Germinal center (tissue), 1 donor: ENCODE results near the gene PRKN.

Source experiments
- DNase-seq: peaks from one replicate; pipeline ENCODE4 v3.0.0; 2012; ENCODE audit warnings: mixed read lengths, low spot score

The PRKN gene

GRCh38 chr6:162373868-162374267 lies 353.7 kb downstream of the PRKN start:
- DNase-seq: no peak

- no peak for DNase-seq
Observed at GRCh38 chr6:162373192-162373591, 354.4 kb downstream of the PRKN start.

- DNase-seq: no peak
Observed at GRCh38 chr6:162372106-162372505, 355.5 kb downstream of the PRKN start.

DNA sequence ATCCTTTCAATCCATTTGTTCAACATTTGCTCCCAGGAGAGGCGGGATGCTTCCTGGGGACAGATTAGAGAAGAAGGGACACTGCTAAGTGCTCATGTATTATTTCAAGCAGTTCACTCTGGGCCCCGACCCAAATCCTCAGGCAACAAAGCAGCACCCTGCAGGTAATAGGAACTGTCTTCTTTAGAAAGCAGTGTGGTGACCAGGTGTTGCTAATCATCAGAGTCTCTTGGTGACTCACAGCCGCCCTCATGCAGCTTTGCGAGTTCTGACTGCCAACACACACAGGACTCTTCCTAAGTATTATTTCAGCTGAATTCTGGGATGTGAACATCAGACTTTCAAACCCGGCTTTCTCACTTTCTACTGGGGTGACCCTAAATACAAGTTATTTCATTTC lies 356.4 kb downstream of the PRKN start:
- DNase-seq: no peak

- DNase-seq: no peak
Observed at GRCh38 chr6:162369091-162369490, 358.5 kb downstream of the PRKN start.

GRCh38 chr6:162364488-162364887 lies 363.1 kb downstream of the PRKN start:
- no peak for DNase-seq

DNA sequence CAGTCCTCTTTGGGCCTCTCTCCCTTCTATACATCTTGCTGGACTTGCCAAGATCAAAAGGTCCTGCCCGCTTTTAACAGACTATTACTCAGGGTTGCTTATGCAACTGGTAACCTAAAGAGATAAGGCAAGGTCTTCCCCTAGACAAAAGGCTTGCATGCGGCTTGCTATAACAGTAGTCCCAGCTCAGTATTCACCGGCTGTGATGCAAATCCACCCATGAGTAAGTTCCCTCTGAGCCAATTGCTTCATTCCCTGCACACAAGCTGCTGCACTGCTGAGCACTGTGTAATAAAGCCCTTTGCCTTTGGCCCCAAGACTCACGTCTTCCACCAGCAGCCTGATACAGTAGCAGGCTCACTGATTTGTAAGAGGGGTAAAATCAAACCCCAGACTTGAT lies 363.8 kb downstream of the PRKN start:
- DNase-seq: no peak

DNA sequence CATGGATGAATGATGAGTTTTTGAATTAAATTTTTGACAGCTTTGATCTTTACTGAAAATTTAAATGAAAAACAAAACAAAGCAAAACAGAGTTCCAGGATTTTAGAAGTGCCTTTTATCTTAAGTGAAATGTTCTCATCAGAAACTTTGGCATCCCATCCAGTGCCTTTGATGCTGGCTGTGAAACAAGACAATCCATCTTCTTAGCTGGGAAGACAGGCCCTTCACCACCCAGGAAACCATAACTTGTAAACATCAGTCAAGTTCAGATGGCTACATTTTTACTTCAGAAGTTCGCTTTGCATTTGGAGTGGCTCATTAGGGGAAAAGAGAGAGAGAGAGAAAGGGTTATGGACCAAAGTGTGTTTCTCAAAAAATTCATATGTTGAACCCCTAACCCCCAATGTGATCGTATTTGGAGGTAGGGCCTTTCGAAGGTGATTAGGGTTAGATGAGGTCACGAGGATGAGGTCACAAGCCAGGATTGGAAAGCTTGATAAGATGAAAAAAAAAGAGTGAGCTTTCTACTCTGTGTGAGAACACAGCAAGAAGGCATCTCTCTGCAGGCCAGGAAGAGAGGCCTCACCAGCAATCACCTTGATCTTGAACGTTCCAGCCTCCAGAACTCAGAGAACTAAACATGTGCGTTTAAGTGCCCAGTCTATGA lies 366.5 kb downstream of the PRKN start:
- no peak for DNase-seq

GRCh38 chr6:162358625-162359024 lies 368.9 kb downstream of the PRKN start:
- DNase-seq: no peak

DNA sequence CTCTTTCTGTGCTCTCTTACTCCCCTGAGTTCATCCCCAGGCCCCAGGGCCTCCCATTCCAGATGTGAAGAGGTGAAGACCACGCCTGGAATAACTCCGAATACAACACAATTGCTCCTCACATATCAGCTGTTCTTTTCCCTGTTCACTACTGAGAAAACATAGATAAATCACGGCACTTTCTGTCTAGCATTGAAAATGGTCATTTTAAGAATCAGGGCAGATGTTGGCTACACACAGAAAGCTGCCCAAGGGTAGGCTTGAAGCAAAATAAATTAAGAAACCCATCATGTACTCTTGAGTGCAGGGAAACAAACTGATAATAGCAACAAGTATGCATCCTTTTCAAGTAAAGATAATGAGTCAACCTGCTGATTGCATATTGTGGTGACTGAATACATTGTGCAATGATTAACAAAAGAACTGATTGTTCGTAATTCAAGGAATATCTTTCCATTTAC lies 382.5 kb downstream of the PRKN start:
- DNase-seq: no peak

GRCh38 chr6:162344646-162345010 lies 382.9 kb downstream of the PRKN start:
- DNase-seq: no peak

- no peak for DNase-seq
Observed at GRCh38 chr6:162343936-162344645, 383.5 kb downstream of the PRKN start.

- no peak for DNase-seq
Observed at GRCh38 chr6:162343198-162343935, 384.2 kb downstream of the PRKN start.

DNA sequence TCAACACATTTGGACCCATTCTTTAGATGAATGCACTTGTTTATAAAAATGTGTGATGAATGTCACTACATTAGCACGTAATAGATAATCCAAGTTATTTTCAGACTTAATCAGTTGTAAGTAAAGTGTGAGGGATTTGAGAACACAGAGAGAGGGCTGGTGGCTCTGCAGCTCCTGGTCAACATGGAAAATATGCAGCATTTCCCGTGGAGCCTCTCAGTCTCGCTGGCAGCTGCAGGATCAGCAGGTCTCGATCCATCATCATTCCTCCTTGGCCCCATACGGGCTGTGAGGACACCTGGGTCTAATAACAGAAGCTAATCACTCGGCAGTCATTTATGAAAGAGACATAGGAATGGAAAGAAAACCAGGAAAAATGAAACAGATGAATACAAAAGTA lies 390.2 kb downstream of the PRKN start:
- no peak for DNase-seq

DNA sequence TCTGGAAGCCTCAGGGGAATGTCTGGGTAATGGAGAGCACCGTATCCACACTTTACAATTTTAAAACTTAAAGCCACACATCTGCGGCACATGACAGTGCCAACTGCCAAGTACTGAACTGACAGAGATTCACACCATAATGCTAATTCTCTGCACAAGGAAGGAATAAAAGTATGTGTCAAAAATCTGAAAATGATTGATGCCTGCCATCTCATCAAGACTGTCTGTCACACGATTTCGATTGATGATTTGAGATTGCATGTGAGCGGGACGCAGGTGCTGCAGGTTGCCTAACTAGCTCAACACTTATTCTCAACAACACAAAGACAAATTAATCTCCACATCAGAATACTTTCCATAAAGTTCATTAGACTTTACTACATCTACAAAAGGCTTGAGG lies 391.2 kb downstream of the PRKN start:
- no peak for DNase-seq

DNA sequence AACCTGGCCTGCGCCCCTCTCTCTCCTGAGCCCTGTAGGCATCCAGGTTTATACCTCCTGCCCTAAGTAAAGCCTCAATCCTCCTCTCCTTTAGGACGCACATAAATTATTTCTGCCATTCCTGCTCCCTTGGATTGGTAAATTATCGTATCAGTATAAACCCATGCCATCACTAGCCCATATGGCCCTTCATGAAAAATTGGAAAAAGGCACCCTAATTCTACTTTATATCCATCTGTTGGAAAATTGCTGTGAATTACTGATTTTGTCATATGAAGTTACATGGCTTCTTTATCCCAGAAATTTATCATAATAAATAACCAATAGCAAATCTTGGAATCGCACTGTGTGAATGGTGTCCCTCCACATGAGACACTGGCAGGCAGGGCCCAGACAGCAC lies 395.2 kb downstream of the PRKN start:
- no peak for DNase-seq

- no peak for DNase-seq
Observed at GRCh38 chr6:162331911-162332310, 395.7 kb downstream of the PRKN start.

DNA sequence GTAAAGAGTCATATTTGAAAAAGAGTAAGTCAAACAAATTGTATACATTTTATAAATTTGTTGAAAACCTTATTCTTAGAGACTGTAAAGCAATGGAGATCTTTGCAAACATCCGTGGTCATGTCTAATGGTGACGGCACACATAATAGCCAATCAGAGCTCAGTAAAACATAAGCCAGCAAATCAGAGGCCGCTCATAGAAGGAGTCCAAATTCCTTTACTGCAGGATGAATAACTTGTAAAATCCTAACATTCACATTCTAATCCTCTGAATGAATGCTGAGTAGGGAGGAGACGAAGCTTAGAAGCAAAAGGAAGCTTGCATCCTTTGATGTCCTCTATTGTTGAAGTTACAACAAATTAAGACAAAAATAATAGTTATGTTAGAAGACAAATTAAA lies 401.7 kb downstream of the PRKN start:
- no peak for DNase-seq

DNA sequence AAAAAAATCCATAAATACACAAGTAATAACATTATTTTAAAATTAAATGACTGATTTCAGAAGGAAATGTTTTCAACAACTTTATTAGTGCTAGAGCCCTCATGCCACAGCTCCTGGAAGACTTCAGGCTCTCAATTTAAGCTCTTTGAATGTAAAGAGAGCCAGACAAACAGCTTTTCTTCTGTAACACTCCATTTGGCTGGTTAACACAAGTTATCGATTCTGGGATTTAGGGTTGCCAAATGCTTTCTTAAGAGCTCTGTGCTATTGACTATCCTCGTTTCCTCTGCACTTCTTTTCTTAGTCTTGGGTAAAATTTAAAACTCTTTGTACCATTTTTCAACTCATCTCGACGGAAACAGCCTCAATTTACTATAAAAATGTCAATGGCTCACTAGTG lies 402.5 kb downstream of the PRKN start:
- no peak for DNase-seq

DNA sequence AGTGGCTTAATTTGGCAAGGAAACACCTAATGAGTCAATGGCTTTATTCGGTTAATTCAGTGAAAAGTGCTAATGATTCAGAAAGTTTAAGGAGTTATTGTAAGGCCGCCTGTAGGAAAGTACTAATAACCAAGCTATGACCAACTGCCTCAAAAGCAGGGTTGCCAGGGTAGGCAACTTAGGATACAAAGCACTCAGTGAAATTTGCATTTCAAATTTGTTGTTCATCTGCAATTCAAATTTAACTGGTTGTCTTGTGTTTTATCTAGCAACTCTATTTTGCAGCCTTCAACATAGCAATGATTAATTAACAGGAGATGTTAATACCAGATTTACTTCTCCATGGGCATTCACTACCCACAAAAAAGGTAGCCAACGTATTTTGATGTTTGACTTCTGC lies 412.3 kb downstream of the PRKN start:
- no peak for DNase-seq

DNA sequence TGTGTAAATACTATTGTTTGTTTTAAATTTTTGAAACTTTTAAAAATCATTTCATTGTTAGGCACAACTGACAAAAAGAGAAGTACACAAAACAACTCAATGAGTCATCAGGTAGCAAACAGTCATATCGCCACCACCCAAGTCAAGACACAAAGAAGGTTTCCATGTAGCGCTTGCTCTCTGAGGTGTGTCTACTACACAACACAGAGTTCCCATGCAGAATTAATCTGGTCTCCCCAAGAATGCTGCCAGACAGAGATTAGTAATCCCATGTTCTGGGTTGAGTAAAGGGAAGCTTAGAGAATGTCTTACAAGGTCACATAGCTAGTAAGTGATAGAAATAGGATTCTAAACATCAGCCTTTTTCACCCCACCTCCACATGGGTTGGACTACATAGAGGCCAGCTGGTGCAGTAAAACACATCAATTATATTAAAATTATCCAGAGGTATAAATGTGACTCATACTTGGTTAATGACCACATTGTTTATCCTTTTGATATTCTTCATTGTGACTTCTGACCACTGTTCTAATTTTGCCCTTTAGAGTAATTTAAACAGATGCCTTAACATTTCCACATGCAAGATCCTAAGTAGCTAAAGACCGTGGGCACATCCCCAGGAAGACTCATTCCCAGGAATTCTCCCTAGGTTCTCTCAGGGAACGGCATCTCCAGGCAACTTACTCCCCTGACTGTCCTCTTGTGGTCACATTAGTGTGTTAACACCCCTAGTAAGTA lies 413.5 kb downstream of the PRKN start:
- no peak for DNase-seq

GRCh38 chr6:162307865-162308264 lies 419.7 kb downstream of the PRKN start:
- no peak for DNase-seq

DNA sequence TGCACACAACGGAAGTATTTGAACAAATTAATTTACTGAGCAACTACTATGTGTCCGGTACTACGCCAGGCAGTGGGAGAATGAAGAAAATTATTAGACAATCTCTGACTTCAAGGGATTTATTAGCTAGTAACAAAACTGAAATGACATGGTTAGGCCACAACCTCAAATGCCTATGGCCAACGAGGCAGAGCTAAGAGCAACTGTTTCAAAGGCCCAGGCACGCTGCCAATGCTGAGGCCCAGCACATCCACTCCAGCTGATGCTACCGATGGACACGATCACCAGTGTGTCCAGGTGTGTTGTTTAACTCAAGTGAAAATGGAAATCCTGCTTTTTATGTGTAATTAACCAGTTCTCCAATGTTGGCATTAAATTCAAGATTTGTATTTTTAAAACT lies 420.9 kb downstream of the PRKN start:
- no peak for DNase-seq
